Right atrium auricular region (tissue), 2 donors: ENCODE measurements around the gene CDSN. TPM values are rescaled to one million over a fixed set of nuclear protein-coding genes. Genes with fewer than 3 reads are reported as not detected.

ENCODE experiments used
- DNase-seq: peaks from one replicate; pipeline ENCODE4 v3.0.0-alpha.2; 2019; ENCODE audit warnings: low spot score
- H3K27ac ChIP-seq, 2 donors: fragments of 200-600 bp; sonication (generic); 1 replicate in 1 of 2; 2 replicates in 1 of 2; pipeline ENCODE4 v1.5.1; 2016 to 2019
- H3K27me3 ChIP-seq, 2 donors: fragments of 200-600 bp; sonication (generic); one replicate each; pipeline versions ENCODE4 v1.5.1 to v1.6.0; 2017 to 2019
- H3K36me3 ChIP-seq: fragments of 200-600 bp; sonication (generic); one replicate; pipeline ENCODE4 v1.5.1; 2016
- H3K4me1 ChIP-seq, 2 donors: fragments of 200-600 bp; sonication (generic); one replicate each; pipeline versions ENCODE4 v1.5.1 to v1.6.0; 2017 to 2019
- H3K4me3 ChIP-seq, 2 donors: fragments of 200-600 bp; sonication (generic); 1 replicate in 1 of 2; 2 replicates in 1 of 2; pipeline ENCODE4 v1.5.1; 2017 to 2019; ENCODE audit warnings: mild to moderate bottlenecking in 1 of 2, moderate library complexity in 1 of 2
- H3K9me3 ChIP-seq, 2 donors: fragments of 200-600 bp; sonication (generic); one replicate each; pipeline ENCODE4 v1.5.1; 2019
- total RNA-seq, 2 donors: library from RNA; depleted of rRNA; stranded (reverse); fragments of >200 nt; gene quantifications; one replicate each; pipeline ENCODE4 v1.1.0, GENCODE V29; 2016
- TF ChIP-seq, protein P1 (sequence below), 2 donors: fragments of 200-600 bp; sonication (generic); IDR thresholded peaks; one replicate each; pipeline ENCODE4 v1.5.1; 2019; ENCODE audit warnings: antibody characterized with exemption in 2 of 2

CDSN gene
- total RNA-seq, 2 donors from 2014 or later = not detected

DNA sequence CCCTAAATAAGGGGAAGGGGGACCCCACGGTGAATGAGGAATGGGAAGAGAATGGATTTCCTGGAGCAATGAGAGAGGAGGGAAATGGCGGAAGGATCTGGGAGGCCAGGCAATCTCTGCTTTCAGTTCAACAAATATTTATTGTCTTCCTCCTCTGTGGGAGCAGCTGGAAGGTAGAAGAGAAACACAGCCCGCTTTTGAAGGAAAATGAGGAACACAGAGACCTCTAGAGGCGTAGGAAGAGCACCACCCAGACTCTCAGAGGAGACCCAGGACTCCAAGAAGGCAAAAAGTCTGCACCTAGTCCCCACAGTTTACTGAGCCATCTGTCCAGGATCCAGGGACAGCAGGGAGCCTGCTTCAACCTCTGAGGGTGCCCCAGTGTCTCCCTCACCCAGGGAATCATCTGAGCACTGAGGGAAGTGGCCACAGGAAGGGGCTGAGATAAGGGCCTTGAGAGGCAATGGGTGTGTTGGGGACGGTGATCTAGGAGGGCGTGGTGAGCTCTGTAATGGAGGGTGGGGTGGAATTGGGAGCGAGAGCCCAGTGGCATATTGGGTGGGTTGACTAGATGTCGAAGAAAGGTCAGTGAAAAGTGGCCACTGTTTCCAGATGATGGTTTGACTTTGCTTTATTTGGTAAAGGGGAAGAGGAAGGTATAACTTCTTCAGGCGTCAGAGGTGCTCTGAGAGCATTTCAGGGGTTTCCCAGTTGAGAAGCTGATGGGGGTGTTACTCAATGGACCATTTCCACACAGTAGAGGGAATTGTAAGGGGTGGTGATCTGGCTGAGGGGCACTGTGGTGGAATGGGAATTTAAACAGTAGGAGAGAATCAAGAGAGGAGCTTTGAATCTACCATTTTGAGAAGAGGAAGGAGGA lies 5.0 kb downstream of the CDSN start:
- no peak for DNase-seq
- Histone ChIP-seq H3K36me3 (no peaks in the 10 kb centered on the region), H3K4me1 (peaks cover 0 to 31% of the 10 kb centered on the region in 2 donors), H3K27me3 (no peaks in the 10 kb centered on the region), H3K27ac (peak overlapping the region; percentile 60 to 66), H3K9me3 (no peaks in the 10 kb centered on the region), H3K4me3 (peak overlapping the region; percentile 3 to 22)
- TF ChIP-seq, protein P1, sequence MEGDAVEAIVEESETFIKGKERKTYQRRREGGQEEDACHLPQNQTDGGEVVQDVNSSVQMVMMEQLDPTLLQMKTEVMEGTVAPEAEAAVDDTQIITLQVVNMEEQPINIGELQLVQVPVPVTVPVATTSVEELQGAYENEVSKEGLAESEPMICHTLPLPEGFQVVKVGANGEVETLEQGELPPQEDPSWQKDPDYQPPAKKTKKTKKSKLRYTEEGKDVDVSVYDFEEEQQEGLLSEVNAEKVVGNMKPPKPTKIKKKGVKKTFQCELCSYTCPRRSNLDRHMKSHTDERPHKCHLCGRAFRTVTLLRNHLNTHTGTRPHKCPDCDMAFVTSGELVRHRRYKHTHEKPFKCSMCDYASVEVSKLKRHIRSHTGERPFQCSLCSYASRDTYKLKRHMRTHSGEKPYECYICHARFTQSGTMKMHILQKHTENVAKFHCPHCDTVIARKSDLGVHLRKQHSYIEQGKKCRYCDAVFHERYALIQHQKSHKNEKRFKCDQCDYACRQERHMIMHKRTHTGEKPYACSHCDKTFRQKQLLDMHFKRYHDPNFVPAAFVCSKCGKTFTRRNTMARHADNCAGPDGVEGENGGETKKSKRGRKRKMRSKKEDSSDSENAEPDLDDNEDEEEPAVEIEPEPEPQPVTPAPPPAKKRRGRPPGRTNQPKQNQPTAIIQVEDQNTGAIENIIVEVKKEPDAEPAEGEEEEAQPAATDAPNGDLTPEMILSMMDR (IDR thresholded peaks at IDR 0.05) = peak in 1 of 2 donors; percentile 4

DNA sequence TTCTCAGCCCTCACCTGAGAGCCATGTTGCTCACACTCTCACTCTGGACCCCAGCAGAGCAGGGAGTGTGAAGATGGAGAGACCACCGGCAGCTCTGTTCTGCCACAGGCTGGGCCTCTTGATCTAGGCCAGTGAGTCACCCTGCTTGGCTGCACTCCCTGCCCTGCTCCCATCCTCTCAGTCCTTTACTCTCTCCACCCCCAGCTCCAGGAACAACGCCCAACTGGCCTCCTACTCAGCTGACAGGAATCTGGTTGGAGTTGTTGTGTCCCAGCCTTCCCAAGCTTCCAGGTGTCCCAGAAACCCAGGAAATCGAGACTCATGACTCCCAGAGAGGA lies 5.7 kb downstream of the CDSN start, which contains the start of gene PSORS1C1:
Gene PSORS1C1 (plus strand): TSS at position 260 of the 338 bp plus-strand sequence. CDS start 14,833 bp downstream, outside the sequence.
- Histone ChIP-seq H3K27me3 (no peaks in the 10 kb centered on the region), H3K4me3 (peak within 1 kb of the TSS; percentile 3 to 22), H3K4me1 (peaks cover 0 to 31% of the 10 kb centered on the region in 2 donors), H3K36me3 (no peaks in the 10 kb centered on the region), H3K27ac (peak within 1 kb of the TSS; percentile 60 to 66), H3K9me3 (no peaks in the 10 kb centered on the region)
- TF ChIP-seq, protein P1 (IDR thresholded peaks at IDR 0.05) = no peak
- DNase-seq = peak; percentile 90

DNA sequence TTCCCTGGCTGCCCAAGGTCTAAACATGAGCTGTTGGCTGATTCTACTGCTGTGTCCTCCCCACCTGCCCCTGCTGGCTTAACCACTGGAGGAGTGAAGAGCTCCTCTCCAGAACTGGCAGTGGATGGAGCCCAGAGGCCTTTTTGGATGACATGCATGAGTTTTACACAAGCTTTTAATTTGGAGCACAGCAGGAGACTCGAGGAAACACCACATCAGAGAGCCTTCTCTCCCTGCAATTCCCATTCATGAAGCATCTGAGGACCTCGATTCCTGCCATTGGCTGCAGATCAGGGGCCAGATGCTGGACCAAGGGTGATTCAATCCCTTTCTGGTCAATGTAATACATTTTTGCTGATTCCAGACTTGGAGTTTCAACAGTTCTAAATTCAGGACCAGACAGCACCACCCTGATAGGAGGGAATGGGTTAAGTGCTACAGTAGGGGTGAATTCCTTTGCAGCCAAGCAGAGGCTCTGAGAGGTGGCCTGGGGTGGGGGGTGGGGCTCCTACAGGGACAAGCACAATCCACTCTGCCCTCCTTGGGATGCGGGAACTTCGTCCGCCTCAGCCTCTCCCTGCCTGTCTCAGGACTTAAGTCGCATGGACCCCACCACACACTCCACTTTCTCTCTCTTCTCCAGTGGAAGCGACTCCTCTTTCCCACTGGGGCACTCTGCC lies 6.2 kb downstream of the CDSN start:
- DNase-seq = no peak
- Histone ChIP-seq H3K4me3 (no peak overlapping the region), H3K27me3 (no peaks in the 10 kb centered on the region), H3K4me1 (peaks cover 0 to 31% of the 10 kb centered on the region in 2 donors), H3K36me3 (no peaks in the 10 kb centered on the region), H3K9me3 (no peaks in the 10 kb centered on the region), H3K27ac (peak overlapping the region; percentile 60 to 66)
- TF ChIP-seq, protein P1 (IDR thresholded peaks at IDR 0.05) = no peak

DNA sequence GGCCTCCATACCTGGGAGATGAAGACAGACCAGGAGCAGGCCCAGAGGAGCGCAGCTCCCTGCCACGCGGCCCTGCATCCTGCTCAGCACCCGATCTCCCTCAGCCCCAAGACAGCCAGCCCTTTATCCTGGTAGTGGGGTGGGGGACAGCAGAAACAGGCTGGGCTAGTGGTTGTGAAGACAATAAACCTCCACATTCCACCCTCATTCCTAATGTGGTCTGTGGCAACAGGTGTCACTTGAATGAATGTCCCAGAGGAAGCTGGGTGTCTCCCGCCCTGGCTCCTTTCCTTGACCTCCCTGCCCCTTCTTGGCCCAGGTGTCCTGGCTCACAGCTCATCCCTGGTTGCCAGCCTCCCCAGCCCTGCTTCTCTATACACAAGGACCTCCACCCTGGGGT lies 7.8 kb downstream of the CDSN start, which contains the start of gene C6orf15:
Gene C6orf15 (minus strand): TSS at position 98 of the 400 bp plus-strand sequence. CDS start 20 bp downstream, at position 78.
- peaks cover 0 to 29% of the 10 kb centered on the region in 2 donors for H3K4me1 ChIP-seq
- TF ChIP-seq, protein P1 (IDR thresholded peaks at IDR 0.05) = no peak
- DNase-seq = no peak
- no peak within 1 kb of the TSS for H3K4me3 ChIP-seq
- H3K9me3 ChIP-seq = no peaks in the 10 kb centered on the region
- H3K36me3 ChIP-seq = no peaks in the 10 kb centered on the region
- H3K27ac ChIP-seq = peak within 1 kb of the TSS in 1 of 2 donors; percentile 15
- H3K27me3 ChIP-seq = no peaks in the 10 kb centered on the region

DNA sequence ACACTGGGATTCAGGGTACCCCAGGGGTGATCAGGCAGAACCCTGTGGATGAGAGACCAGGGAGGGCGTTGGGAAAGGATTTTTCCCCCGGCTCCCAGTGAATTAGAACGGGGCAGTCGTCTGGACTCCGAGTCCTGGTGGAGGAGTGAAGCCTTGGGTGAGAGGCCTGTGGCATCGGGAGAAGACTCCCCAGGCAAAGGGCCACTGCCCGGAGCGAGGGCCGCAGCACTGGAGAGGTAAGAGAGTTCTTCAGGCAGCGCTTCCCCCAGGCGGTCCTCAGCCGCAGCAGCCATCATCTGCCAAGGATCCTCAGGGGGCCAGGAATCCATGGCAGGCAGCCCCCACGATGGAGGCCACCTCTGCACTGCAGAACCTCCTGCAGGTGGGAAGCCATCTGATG lies 8.5 kb downstream of the CDSN start:
- H3K4me1 ChIP-seq = peaks cover 0 to 22% of the 10 kb centered on the region in 2 donors
- DNase-seq = no peak
- no peaks in the 10 kb centered on the region for H3K27me3 ChIP-seq
- no peaks in the 10 kb centered on the region for H3K36me3 ChIP-seq
- no peaks in the 10 kb centered on the region for H3K9me3 ChIP-seq
- TF ChIP-seq, protein P1 (IDR thresholded peaks at IDR 0.05) = no peak
- no peak overlapping the region for H3K4me3 ChIP-seq
- no peak overlapping the region for H3K27ac ChIP-seq
